H9 (cell line): Measurements from ENCODE around the gene BHLHA9. TPM values are rescaled to one million over a fixed set of nuclear protein-coding genes. Genes with fewer than 3 reads are reported as not detected.

Experiments
- DNase-seq: peaks from one replicate; pipeline ENCODE4 v3.0.0-alpha.2; 2017
- H2AFZ ChIP-seq: one replicate; pipeline ENCODE4 v1.6.1; 2013; ENCODE audit warnings: mild to moderate bottlenecking, low read length, control low read depth, moderate library complexity
- H2AK5ac ChIP-seq: 2 replicates; pipeline ENCODE4 v1.6.1; 2013; ENCODE audit warnings: low read length, control low read depth, mixed read lengths; ENCODE audit not compliant: insufficient read length
- H2BK120ac ChIP-seq: one replicate; pipeline ENCODE4 v1.6.1; 2013; ENCODE audit warnings: low read depth, mild to moderate bottlenecking, low read length, control low read depth, inconsistent platforms; ENCODE audit not compliant: poor library complexity, severe bottlenecking
- H2BK12ac ChIP-seq: 2 replicates; pipeline ENCODE4 v1.6.1; 2013; ENCODE audit warnings: low read length, control low read depth, mixed read lengths, low read depth; ENCODE audit not compliant: insufficient read length
- H2BK15ac ChIP-seq: 2 replicates; pipeline ENCODE4 v1.6.1; 2013; ENCODE audit warnings: low read depth, low read length, control low read depth
- H2BK20ac ChIP-seq: one replicate; pipeline ENCODE4 v1.6.1; 2013; ENCODE audit warnings: low read depth, mild to moderate bottlenecking, low read length, control low read depth, inconsistent platforms; ENCODE audit not compliant: poor library complexity, severe bottlenecking
- H2BK5ac ChIP-seq: 2 replicates; pipeline ENCODE4 v1.6.1; 2013; ENCODE audit warnings: low read length, control low read depth, mixed read lengths; ENCODE audit not compliant: insufficient read length
- H3K14ac ChIP-seq: 2 replicates; pipeline ENCODE4 v1.6.1; 2013; ENCODE audit warnings: low read length, control low read depth; ENCODE audit not compliant: insufficient read depth
- H3K18ac ChIP-seq: 2 replicates; pipeline ENCODE4 v1.6.1; 2013; ENCODE audit warnings: low read depth, mild to moderate bottlenecking, mixed read lengths, low read length, control low read depth; ENCODE audit not compliant: insufficient read length
- H3K23ac ChIP-seq: 2 replicates; pipeline ENCODE4 v1.6.1; 2013; ENCODE audit warnings: low read length, control low read depth, mixed read lengths, low read depth; ENCODE audit not compliant: insufficient read length
- H3K23me2 ChIP-seq: 2 replicates; pipeline ENCODE4 v1.6.1; 2013; ENCODE audit warnings: low read depth, mild to moderate bottlenecking, mixed read lengths, low read length, control low read depth; ENCODE audit not compliant: insufficient read length, poor library complexity, severe bottlenecking
- H3K27ac ChIP-seq: 2 replicates; pipeline ENCODE4 v1.5.1; 2013; ENCODE audit warnings: low read length, control low read depth, mixed read lengths, low read depth; ENCODE audit not compliant: insufficient read length
- H3K27me3 ChIP-seq: 2 replicates; pipeline ENCODE4 v1.6.1; 2013; ENCODE audit warnings: low read length, control low read depth, inconsistent platforms; ENCODE audit not compliant: insufficient read depth
- H3K4ac ChIP-seq: 2 replicates; pipeline ENCODE4 v1.6.1; 2013; ENCODE audit warnings: low read depth, mild to moderate bottlenecking, control low read depth, inconsistent platforms, low read length, moderate library complexity
- H3K4me1 ChIP-seq: 2 replicates; pipeline ENCODE4 v1.6.1; 2013; ENCODE audit warnings: low read length, control low read depth, inconsistent platforms; ENCODE audit not compliant: insufficient read depth
- H3K4me2 ChIP-seq: 2 replicates; pipeline ENCODE4 v1.6.1; 2013; ENCODE audit warnings: low read length, control low read depth, mixed read lengths; ENCODE audit not compliant: insufficient read length, insufficient read depth
- H3K56ac ChIP-seq: 2 replicates; pipeline ENCODE4 v1.6.1; 2013; ENCODE audit warnings: low read depth, mild to moderate bottlenecking, mixed read lengths, low read length, control low read depth; ENCODE audit not compliant: insufficient read length
- H3K79me1 ChIP-seq: 2 replicates; pipeline ENCODE4 v1.6.1; 2013; ENCODE audit warnings: low read depth, mild to moderate bottlenecking, moderate library complexity, low read length, control low read depth, inconsistent platforms; ENCODE audit not compliant: insufficient read depth, poor library complexity, severe bottlenecking
- H3K79me2 ChIP-seq: 2 replicates; pipeline ENCODE4 v1.6.1; 2013; ENCODE audit warnings: low read length, control low read depth, inconsistent platforms; ENCODE audit not compliant: insufficient read depth
- H3K9ac ChIP-seq: 2 replicates; pipeline ENCODE4 v1.6.1; 2013; ENCODE audit warnings: low read length, control low read depth, mixed read lengths; ENCODE audit not compliant: insufficient read length; ENCODE audit errors: extremely low read depth
- H3K9me3 ChIP-seq: one replicate; pipeline ENCODE4 v1.6.1; 2013; ENCODE audit warnings: low read depth, low read length, inconsistent platforms; ENCODE audit not compliant: control insufficient read depth
- H3T11ph ChIP-seq: one replicate; pipeline ENCODE4 v1.6.1; 2013; ENCODE audit warnings: mild to moderate bottlenecking, low read length, control low read depth, inconsistent platforms
- H4K20me1 ChIP-seq: one replicate; pipeline ENCODE4 v1.6.1; 2013; ENCODE audit not compliant: control insufficient read depth, insufficient read length, insufficient read depth
- H4K5ac ChIP-seq: 2 replicates; pipeline ENCODE4 v1.6.1; 2013; ENCODE audit warnings: low read depth, mild to moderate bottlenecking, mixed read lengths, low read length, control low read depth; ENCODE audit not compliant: insufficient read length
- H4K8ac ChIP-seq: replicated peaks from 2 replicates; pipeline ENCODE4 v1.6.1; 2013; ENCODE audit warnings: low read length, control low read depth, mixed read lengths, low read depth; ENCODE audit not compliant: insufficient read length
- H4K91ac ChIP-seq: 2 replicates; pipeline ENCODE4 v1.6.1; 2013; ENCODE audit warnings: low read depth, mild to moderate bottlenecking, moderate library complexity, mixed read lengths, low read length, control low read depth; ENCODE audit not compliant: insufficient read length
- H3K27ac Mint-ChIP-seq, 3 experiments: 2 replicates in 2 of 3; 3 replicates in 1 of 3; pipeline ENCODE4 v1.8.0; 2020 to 2021; ENCODE audit warnings: mixed read lengths in 3 of 3, mild to moderate bottlenecking in 1 of 3, moderate library complexity in 1 of 3
- H3K27me3 Mint-ChIP-seq: 2 replicates; pipeline ENCODE4 v1.8.0; 2021; ENCODE audit warnings: low read depth, mild to moderate bottlenecking, moderate library complexity, mixed read lengths
- H3K36me3 Mint-ChIP-seq, 3 experiments: 2 replicates in 2 of 3; 3 replicates in 1 of 3; pipeline ENCODE4 v1.8.0; 2020 to 2021; ENCODE audit warnings: low read depth in 3 of 3, mixed read lengths in 3 of 3; ENCODE audit not compliant: insufficient read depth in 1 of 3
- H3K4me1 Mint-ChIP-seq, 2 experiments: 2 replicates each; pipeline ENCODE4 v1.8.0; 2020; ENCODE audit warnings: mixed read lengths in 2 of 2
- H3K4me3 Mint-ChIP-seq, 2 experiments: 2 replicates in 1 of 2; 3 replicates in 1 of 2; pipeline ENCODE4 v1.8.0; 2020 to 2021; ENCODE audit warnings: mild to moderate bottlenecking in 2 of 2, mixed read lengths in 2 of 2, moderate library complexity in 1 of 2
- H3K9me3 Mint-ChIP-seq, 2 experiments: 2 replicates in 1 of 2; 3 replicates in 1 of 2; pipeline ENCODE4 v1.8.0; 2020; ENCODE audit warnings: mild to moderate bottlenecking in 2 of 2, mixed read lengths in 2 of 2, moderate library complexity in 1 of 2
- WGBS: extraction: QIAGEN DNeasy Blood & Tissue Kit; methylation state at CpG from one replicate; pipeline ENCODE4 v1.1.7; 2013; ENCODE audit warnings: missing lambda C conversion rate, low lambda C conversion rate, mixed read lengths; ENCODE audit not compliant: insufficient read length; ENCODE audit errors: extremely low coverage; 5-methylcytosine and 5-hydroxymethylcytosine counted together
- total RNA-seq: library from RNA; stranded (reverse); gene quantifications from 2 replicates; pipeline ENCODE4 v1.2.1, GENCODE V29; 2021
- TF ChIP-seq, protein P1 (sequence below): fragments of 200-600 bp; sonication (generic); conservative IDR thresholded peaks from 3 replicates; pipeline ENCODE4 v1.8.0; 2021; ENCODE audit warnings: antibody characterized with exemption, mild to moderate bottlenecking

The BHLHA9 gene
- total RNA-seq, 1 experiment from 2014 or later, result not detected

DNA sequence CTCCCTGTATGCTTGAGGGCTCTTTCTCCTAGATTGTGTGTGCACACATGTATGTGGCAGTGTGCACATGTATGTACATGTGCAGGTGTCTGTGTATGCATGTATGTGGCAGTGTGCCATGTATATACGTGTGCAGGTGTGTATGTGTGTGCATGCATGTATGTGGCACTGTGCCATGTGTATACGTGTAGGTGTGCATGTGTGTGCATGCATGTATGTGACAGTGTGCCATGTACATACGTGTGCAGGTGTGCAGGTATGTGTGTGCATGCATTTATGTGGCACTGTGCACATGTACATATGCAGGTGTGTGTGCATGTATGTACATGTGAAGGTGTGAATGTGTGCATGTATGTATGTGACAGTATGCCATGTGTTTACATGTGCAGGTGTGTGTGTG, 43.9 kb upstream of the BHLHA9 start:
- no peaks in the 10 kb centered on the region for H3K4me1 ChIP-seq
- DNase-seq, result no peak

More for the DNA sequence above, 43.9 kb upstream of the BHLHA9 start:
- Histone ChIP-seq H4K5ac (no peak overlapping the region), H3K4me2 (no peak overlapping the region), H2BK120ac (no peak overlapping the region), H3K9me3 (no peaks in the 10 kb centered on the region), H3K23ac (no peak overlapping the region), H3K27me3 (peaks cover 39% of the 10 kb centered on the region), H3T11ph (no peak overlapping the region), H2BK12ac (no peak overlapping the region), H2BK5ac (no peak overlapping the region), H2BK20ac (no peak overlapping the region), H2AK5ac (no peak overlapping the region), H4K20me1 (no peaks in the 10 kb centered on the region), H3K79me2 (no peaks in the 10 kb centered on the region), H2BK15ac (no peak overlapping the region), H3K23me2 (peaks cover 3% of the 10 kb centered on the region), H2AFZ (no peak overlapping the region), H3K18ac (no peak overlapping the region), H3K14ac (no peak overlapping the region), H3K56ac (no peak overlapping the region), H4K8ac (no peak overlapping the region), H3K79me1 (no peaks in the 10 kb centered on the region), H3K4ac (no peak overlapping the region), H3K27ac (no peak overlapping the region), H4K91ac (no peak overlapping the region), H3K9ac (no peak overlapping the region)
- Mint-ChIP-seq H3K27ac (no peak overlapping the region), H3K4me3 (no peak overlapping the region), H3K36me3 (peaks cover 0 to 2% (median 2%) of the 10 kb centered on the region in 3 experiments; a peak in 3 of 7 replicates), H3K9me3 (peaks cover 6 to 8% of the 10 kb centered on the region in 2 experiments; a peak in 4 of 5 replicates), H3K4me1 (peaks cover 7 to 10% of the 10 kb centered on the region in 2 experiments), H3K27me3 (peaks cover 90% of the 10 kb centered on the region)
- TF ChIP-seq, protein P1, sequence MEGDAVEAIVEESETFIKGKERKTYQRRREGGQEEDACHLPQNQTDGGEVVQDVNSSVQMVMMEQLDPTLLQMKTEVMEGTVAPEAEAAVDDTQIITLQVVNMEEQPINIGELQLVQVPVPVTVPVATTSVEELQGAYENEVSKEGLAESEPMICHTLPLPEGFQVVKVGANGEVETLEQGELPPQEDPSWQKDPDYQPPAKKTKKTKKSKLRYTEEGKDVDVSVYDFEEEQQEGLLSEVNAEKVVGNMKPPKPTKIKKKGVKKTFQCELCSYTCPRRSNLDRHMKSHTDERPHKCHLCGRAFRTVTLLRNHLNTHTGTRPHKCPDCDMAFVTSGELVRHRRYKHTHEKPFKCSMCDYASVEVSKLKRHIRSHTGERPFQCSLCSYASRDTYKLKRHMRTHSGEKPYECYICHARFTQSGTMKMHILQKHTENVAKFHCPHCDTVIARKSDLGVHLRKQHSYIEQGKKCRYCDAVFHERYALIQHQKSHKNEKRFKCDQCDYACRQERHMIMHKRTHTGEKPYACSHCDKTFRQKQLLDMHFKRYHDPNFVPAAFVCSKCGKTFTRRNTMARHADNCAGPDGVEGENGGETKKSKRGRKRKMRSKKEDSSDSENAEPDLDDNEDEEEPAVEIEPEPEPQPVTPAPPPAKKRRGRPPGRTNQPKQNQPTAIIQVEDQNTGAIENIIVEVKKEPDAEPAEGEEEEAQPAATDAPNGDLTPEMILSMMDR, result no peak
- no CpG with 5 or more reads among the region's 3 CpGs for WGBS
